OCI-LY7 (cell line): ENCODE data around the gene KRTAP19-5. TPM values are rescaled to one million over a fixed set of nuclear protein-coding genes. Genes with fewer than 3 reads are reported as not detected.

Experiments
- BruUV-seq: library from RNA; stranded (reverse); fragments of 400-500 nt; replicated peaks from 2 replicates; lab custom pipeline; 2021; lab: Mats Ljungman, UMichigan
- CTCF ChIA-PET: fragments of 300-600 bp; sonication (Branson Sonifier 250); formaldehyde crosslinking; loops from one replicate; lab custom pipeline; 2022; ENCODE audit warnings: antibody characterized with exemption; ENCODE audit not compliant: unreplicated experiment; lab: Charles Lee
- POLR2A ChIA-PET: fragments of 300-600 bp; sonication (Branson Sonifier 250); formaldehyde crosslinking; loops from one replicate; lab custom pipeline; 2022; ENCODE audit warnings: antibody characterized with exemption; lab: Charles Lee
- DNase-seq: peaks from one replicate; pipeline ENCODE4 v3.0.0-alpha.2; 2015; ENCODE audit warnings: low spot score
- H2AFZ ChIP-seq: fragments of 200-600 bp; sonication (generic), shearing (Covaris generic); 2 replicates; pipeline ENCODE4 v1.6.1; 2014; ENCODE audit warnings: mild to moderate bottlenecking, antibody characterized with exemption, low read length, moderate library complexity
- H3K27ac ChIP-seq: fragments of 200-600 bp; sonication (generic); 2 replicates; pipeline ENCODE4 v1.5.1; 2014; ENCODE audit warnings: mixed run types, low read depth, mild to moderate bottlenecking, moderate library complexity, low read length, inconsistent platforms; ENCODE audit not compliant: poor library complexity, severe bottlenecking
- H3K36me3 ChIP-seq: fragments of 200-600 bp; sonication (generic); 2 replicates; pipeline ENCODE4 v1.6.1; 2014; ENCODE audit warnings: mild to moderate bottlenecking, antibody characterized with exemption, low read length, moderate library complexity, mixed read lengths; ENCODE audit not compliant: insufficient read depth
- H3K4me1 ChIP-seq: fragments of 200-600 bp; sonication (generic); 2 replicates; pipeline ENCODE4 v1.5.1; 2014; ENCODE audit warnings: mild to moderate bottlenecking, low read length; ENCODE audit not compliant: insufficient read depth, poor library complexity, severe bottlenecking
- H3K4me2 ChIP-seq: fragments of 200-600 bp; sonication (generic); 2 replicates; pipeline ENCODE4 v1.6.1; 2014; ENCODE audit warnings: mild to moderate bottlenecking, low read length
- H3K4me3 ChIP-seq: fragments of 200-600 bp; sonication (generic); 2 replicates; pipeline ENCODE4 v1.5.1; 2014; ENCODE audit warnings: mild to moderate bottlenecking, low read depth, low read length; ENCODE audit not compliant: poor library complexity, severe bottlenecking
- H3K79me2 ChIP-seq: fragments of 200-600 bp; sonication (generic); 2 replicates; pipeline ENCODE4 v1.6.1; 2016; ENCODE audit warnings: low read depth, mild to moderate bottlenecking, low read length, moderate library complexity, mixed read lengths; ENCODE audit not compliant: insufficient read depth
- H3K9me2 ChIP-seq: fragments of 200-600 bp; sonication (generic); 2 replicates; pipeline ENCODE4 v1.6.1; 2016; ENCODE audit warnings: mild to moderate bottlenecking, low read length, mixed read lengths; ENCODE audit not compliant: insufficient read depth
- H3K9me3 ChIP-seq: fragments of 200-600 bp; sonication (generic); 2 replicates; pipeline ENCODE4 v1.6.1; 2014; ENCODE audit warnings: mild to moderate bottlenecking, mixed run types, low read length, mixed read lengths
- H4K20me1 ChIP-seq: fragments of 200-600 bp; sonication (generic); 2 replicates; pipeline ENCODE4 v1.6.1; 2014; ENCODE audit warnings: mild to moderate bottlenecking, antibody characterized with exemption, low read length, moderate library complexity, mixed read lengths; ENCODE audit not compliant: insufficient read depth
- CTCF ChIP-seq: fragments of 200-600 bp; sonication (generic); conservative IDR thresholded peaks from 2 replicates; pipeline ENCODE4 v1.5.1; 2014; ENCODE audit warnings: mild to moderate bottlenecking, antibody characterized with exemption, low read length, moderate library complexity, mixed read lengths
- EZH2phosphoT487 ChIP-seq: fragments of 200-600 bp; sonication (generic); IDR thresholded peaks from 2 replicates; pipeline ENCODE4 v1.6.1; 2018; ENCODE audit warnings: low read depth, borderline replicate concordance, mild to moderate bottlenecking, mixed run types, antibody characterized with exemption, low read length, moderate library complexity, mixed read lengths
- intact Hi-C: fragments of 100-400 bp; cut with micrococcal nuclease; formaldehyde crosslinking; loops from one replicate; pipeline ENCODE4 v1.10.0; 2022; ENCODE audit not compliant: unreplicated experiment
- total RNA-seq, 2 experiments: library from RNA; depleted of rRNA in 1 of 2; stranded (reverse); fragments of >200 nt in 1 of 2; shearing (Covaris generic) in 1 of 2; gene quantifications; 2 replicates each; pipeline ENCODE4 v1.2.3, GENCODE V29; 2014 to 2022

The KRTAP19-5 gene
- total RNA-seq, 2 experiments from 2014 or later, result not detected

DNA sequence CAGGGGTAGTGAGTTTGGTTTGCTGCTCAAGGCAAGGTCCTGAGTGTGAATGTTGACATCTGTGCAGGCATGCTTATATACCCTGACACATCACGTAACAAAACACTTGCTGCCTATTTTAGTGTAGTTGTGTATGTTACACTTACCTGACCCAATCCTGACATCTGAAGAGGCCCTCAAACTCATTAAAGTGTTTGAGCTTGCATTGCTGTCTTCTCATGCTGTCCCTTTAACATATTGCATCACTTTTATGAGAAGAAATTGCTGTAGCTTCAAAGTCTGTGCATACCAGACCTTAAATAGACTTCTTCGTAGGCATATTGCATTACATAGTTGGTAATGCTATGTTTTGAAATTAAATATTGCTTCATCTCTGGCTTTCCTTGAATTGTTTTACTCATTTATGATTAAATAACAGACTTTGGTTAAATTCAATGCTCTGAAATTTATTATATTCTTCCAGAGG, 9.9 kb downstream of the KRTAP19-5 start, which contains the start of gene KRTAP19-3:
KRTAP19-3 (minus strand) TSS at position 51 of the 466 bp plus-strand sequence. CDS start 56 bp downstream, outside the sequence.
- DNase-seq, result no peak
- H3K36me3 ChIP-seq, result no peaks in the 10 kb centered on the region
- no peak within 1 kb of the TSS for H3K4me3 ChIP-seq
- POLR2A ChIA-PET, result no interaction called here
- no peaks in the 10 kb centered on the region for H3K79me2 ChIP-seq
- no peak within 1 kb of the TSS for H3K4me2 ChIP-seq
- CTCF ChIA-PET, result no interaction called here
- H3K27ac ChIP-seq, result no peak within 1 kb of the TSS
- no peaks in the 10 kb centered on the region for H3K4me1 ChIP-seq
- H4K20me1 ChIP-seq, result no peaks in the 10 kb centered on the region
- H3K9me2 ChIP-seq, result no peaks in the 10 kb centered on the region
- H3K9me3 ChIP-seq, result 0 out of 2 replicates have a peak, but pooled peaks cover 5% of the 10 kb centered on the region
- TF ChIP-seq CTCF (no peak), EZH2phosphoT487 (no peak)
- BruUV-seq, result no TSS peak
- intact Hi-C loops, result no loop called here
- H2AFZ ChIP-seq, result no peak within 1 kb of the TSS

- Histone ChIP-seq H3K27ac (no peak within 1 kb of the TSS), H3K4me1 (no peaks in the 10 kb centered on the region), H3K4me3 (no peak within 1 kb of the TSS), H3K79me2 (no peaks in the 10 kb centered on the region), H4K20me1 (no peaks in the 10 kb centered on the region), H3K9me3 (peaks cover 12% of the 10 kb centered on the region; the same call in 1 of the 2 replicates), H3K36me3 (no peaks in the 10 kb centered on the region), H3K4me2 (no peak within 1 kb of the TSS), H2AFZ (no peak within 1 kb of the TSS), H3K9me2 (no peaks in the 10 kb centered on the region)
- no peak for DNase-seq
- intact Hi-C loops, result no loop called here
- CTCF ChIA-PET, result no interaction called here
- POLR2A ChIA-PET, result no interaction called here
- BruUV-seq, result no TSS peak
- TF ChIP-seq EZH2phosphoT487 (no peak), CTCF (no peak)
Observed at GRCh38 chr21:30487336-30487735, 14.6 kb downstream of the KRTAP19-5 start, which contains the start of gene KRTAP19-2. TSS of gene KRTAP19-2 (minus strand) at chr21:30487436. CDS start at chr21:30487348, 88 bp downstream.

DNA sequence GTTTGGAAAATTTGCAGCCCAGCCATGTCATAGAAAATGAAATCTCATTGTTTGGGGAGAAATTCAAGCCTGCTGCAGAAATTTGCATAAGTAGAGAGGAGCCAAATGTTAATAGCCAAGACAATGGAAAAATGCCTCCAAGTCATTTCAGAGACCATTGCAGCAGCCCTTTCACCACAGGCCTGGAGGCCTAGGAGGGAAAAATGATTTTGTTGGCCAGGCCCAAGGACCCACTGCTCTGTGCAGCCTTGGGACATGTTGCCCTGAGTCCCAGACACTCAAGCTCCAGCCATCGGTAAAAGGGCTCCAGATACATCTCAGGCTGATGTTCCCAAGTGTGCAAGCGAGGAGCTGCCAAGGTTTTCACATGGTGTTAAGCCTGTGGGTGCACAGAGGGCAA, 15.8 kb downstream of the KRTAP19-5 start:
- TF ChIP-seq EZH2phosphoT487 (no peak), CTCF (no peak)
- H3K36me3 ChIP-seq, result no peaks in the 10 kb centered on the region
- DNase-seq, result no peak
- intact Hi-C loops, result no loop called here
- no peaks in the 10 kb centered on the region for H3K9me2 ChIP-seq
- H3K4me2 ChIP-seq, result no peak overlapping the region
- peaks cover 8% of the 10 kb centered on the region; the same call in 1 of the 2 replicates for H3K9me3 ChIP-seq
- ChIA-PET POLR2A (no interaction called here), CTCF (no interaction called here)
- H3K4me1 ChIP-seq, result no peaks in the 10 kb centered on the region
- H4K20me1 ChIP-seq, result no peaks in the 10 kb centered on the region
- no peak overlapping the region for H3K27ac ChIP-seq
- H3K79me2 ChIP-seq, result no peaks in the 10 kb centered on the region
- no peak overlapping the region for H2AFZ ChIP-seq
- H3K4me3 ChIP-seq, result no peak overlapping the region
- no TSS peak for BruUV-seq
